GM12892 (cell line): ENCODE results near the gene PPP1R14B. TPM values are rescaled to one million over a fixed set of nuclear protein-coding genes. Genes with fewer than 3 reads are reported as not detected.

ENCODE experiments used
- DNase-seq: peaks from one replicate; pipeline ENCODE4 v3.0.0; 2011; ENCODE audit not compliant: insufficient read length
- FAIRE-seq: peaks from 2 replicates; lab custom pipeline; 2011; peaks lifted over from hg19 to GRCh38; lab: Jason Lieb, UNC
- POLR2A ChIP-seq: IDR thresholded peaks from 2 replicates; pipeline ENCODE4 v1.6.1; 2011; ENCODE audit warnings: low read depth, low read length, control low read depth
- POLR2AphosphoS5 ChIP-seq: IDR thresholded peaks from 2 replicates; pipeline ENCODE4 v1.6.1; 2011; ENCODE audit warnings: low read depth, low read length, control low read depth
- TAF1 ChIP-seq: IDR thresholded peaks from 2 replicates; pipeline ENCODE4 v1.6.1; 2011; ENCODE audit warnings: low read depth, mild to moderate bottlenecking, control low read depth, low read length, borderline replicate concordance
- polyA plus RNA-seq: library from polyadenylated mRNA; unstranded; fragments of >200 nt; gene quantifications from one replicate; pipeline ENCODE4 v1.2.1, GENCODE V29; 2012; ENCODE audit warnings: missing spikeins, inconsistent platforms; ENCODE audit not compliant: missing spikeins

PPP1R14B gene, protein sequence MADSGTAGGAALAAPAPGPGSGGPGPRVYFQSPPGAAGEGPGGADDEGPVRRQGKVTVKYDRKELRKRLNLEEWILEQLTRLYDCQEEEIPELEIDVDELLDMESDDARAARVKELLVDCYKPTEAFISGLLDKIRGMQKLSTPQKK
- polyA plus RNA-seq, result 121 TPM

GRCh38 chr11:64246871-64247728 lies at the start of gene PPP1R14B:
Gene PPP1R14B (minus strand): TSS chr11:64246943. CDS start chr11:64246673, 270 bp downstream.
- peak; percentile 91 for DNase-seq
- TF ChIP-seq TAF1, result no peak
- TF ChIP-seq POLR2AphosphoS5, result no peak
- TF ChIP-seq POLR2A, result no peak
- peak; percentile 60 for FAIRE-seq

- DNase-seq (no peak), FAIRE-seq (no peak)
- TF ChIP-seq TAF1 (no peak), POLR2AphosphoS5 (no peak)
Observed at GRCh38 chr11:64296236-64296635, 49.5 kb upstream of the PPP1R14B start.

- TF ChIP-seq POLR2A, result no peak
- no peak for TF ChIP-seq POLR2AphosphoS5
- TF ChIP-seq TAF1, result no peak
- DNase-seq (no peak), FAIRE-seq (no peak)
Observed at GRCh38 chr11:64295760-64296159, 49.0 kb upstream of the PPP1R14B start.

DNA sequence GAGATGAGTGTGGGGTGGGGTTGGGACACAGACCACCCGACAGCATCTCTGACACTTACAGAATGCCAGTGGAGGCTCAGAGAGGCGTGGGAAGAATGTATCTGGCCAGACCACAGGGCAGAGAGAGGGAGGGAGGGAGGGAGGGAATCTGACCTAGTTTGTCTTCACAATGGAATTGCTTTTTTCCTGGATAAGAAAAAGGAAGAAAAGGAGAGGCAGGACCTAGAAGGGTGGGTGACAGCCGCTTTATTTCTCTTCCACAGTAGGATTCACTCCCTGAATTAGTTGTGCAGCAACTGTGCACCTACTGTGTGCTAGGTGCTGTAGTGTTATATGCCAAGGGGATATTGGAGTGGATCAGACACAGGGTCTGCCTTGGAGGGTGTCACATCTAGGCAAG lies 48.0 kb upstream of the PPP1R14B start:
- DNase-seq (no peak), FAIRE-seq (no peak)
- TF ChIP-seq TAF1, result no peak
- no peak for TF ChIP-seq POLR2AphosphoS5
- no peak for TF ChIP-seq POLR2A

DNA sequence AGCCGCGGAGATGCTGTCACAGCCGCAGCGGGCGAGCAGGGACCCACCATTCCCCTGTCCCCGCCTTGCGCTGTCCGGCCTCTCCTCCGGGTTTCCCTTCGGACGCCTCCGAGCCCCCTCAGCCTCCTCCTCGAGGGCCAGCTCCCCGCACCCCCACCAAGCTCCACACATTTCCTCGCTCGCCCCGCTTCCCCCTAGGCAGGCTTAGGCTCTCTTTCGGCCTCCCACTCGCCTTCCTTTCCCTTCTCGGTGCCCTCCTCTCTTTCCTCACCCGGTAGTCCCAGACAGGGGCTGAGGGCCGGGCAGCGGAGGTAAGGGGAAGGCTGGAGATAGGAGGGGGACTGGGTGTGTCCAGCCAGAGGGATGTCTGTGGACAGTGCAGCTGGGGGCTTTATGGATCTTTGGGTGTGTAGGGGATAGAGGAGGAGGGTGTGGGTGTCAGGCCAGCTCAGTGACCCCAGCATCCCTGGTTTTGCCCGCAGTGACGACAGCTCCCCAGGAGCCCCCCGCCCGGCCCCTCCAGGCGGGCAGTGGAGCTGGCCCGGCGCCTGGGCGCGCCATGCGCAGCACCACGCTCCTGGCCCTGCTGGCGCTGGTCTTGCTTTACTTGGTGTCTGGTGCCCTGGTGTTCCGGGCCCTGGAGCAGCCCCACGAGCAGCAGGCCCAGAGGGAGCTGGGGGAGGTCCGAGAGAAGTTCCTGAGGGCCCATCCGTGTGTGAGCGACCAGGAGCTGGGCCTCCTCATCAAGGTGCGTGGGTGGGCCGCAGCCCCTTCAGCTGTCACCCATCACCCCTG lies 45.9 kb upstream of the PPP1R14B start:
- FAIRE-seq, result no peak
- TF ChIP-seq TAF1, result no peak
- TF ChIP-seq POLR2AphosphoS5, result no peak
- no peak for TF ChIP-seq POLR2A
- DNase-seq, result no peak

GRCh38 chr11:64291752-64292459 lies 45.2 kb upstream of the PPP1R14B start:
- TF ChIP-seq POLR2AphosphoS5, result no peak
- TF ChIP-seq POLR2A, result no peak
- no peak for TF ChIP-seq TAF1
- no peak for DNase-seq
- no peak for FAIRE-seq

DNA sequence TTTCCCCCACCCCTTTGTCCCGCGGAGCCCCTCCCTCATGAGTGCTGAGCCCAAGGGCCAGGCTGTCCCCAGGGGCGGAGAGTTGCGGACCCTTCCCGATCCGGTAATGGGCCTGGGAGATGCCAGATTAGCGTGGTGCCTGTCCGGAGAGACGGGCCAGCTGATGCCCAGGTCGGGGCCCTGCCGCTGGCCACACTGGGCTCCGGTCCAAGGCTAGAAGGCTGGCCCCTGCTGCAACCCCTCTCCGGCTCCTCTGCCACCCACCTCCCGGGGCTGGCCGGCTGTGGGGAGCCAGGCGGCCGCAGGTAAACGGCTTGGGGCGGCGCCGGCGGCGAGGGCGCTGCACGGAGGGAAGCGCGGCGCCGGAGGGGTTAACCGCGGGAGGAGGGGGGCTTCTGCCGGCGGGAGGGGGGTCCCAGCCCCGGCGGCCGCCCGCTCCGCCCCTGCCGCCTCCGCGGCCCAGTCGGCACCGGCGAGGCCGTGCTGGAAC lies 44.6 kb upstream of the PPP1R14B start, which contains the start of gene KCNK4:
KCNK4 (plus strand) TSS at position 41 of the 490 bp plus-strand sequence. CDS start 1,717 bp downstream, outside the sequence.
- no peak for FAIRE-seq

GRCh38 chr11:64290352-64291261 lies 43.9 kb upstream of the PPP1R14B start:
- DNase-seq (no peak), FAIRE-seq (no peak)
- no peak for TF ChIP-seq POLR2AphosphoS5
- TF ChIP-seq TAF1, result no peak
- TF ChIP-seq POLR2A, result no peak

More for the DNA sequence above, 44.6 kb upstream of the PPP1R14B start, which contains the start of gene KCNK4:
- no peak for DNase-seq
- TF ChIP-seq POLR2AphosphoS5 (no peak), TAF1 (no peak), POLR2A (no peak)

GRCh38 chr11:64289002-64289564 lies 42.3 kb upstream of the PPP1R14B start:
- TF ChIP-seq TAF1 (no peak), POLR2A (no peak), POLR2AphosphoS5 (no peak)
- DNase-seq (no peak), FAIRE-seq (no peak)

DNA sequence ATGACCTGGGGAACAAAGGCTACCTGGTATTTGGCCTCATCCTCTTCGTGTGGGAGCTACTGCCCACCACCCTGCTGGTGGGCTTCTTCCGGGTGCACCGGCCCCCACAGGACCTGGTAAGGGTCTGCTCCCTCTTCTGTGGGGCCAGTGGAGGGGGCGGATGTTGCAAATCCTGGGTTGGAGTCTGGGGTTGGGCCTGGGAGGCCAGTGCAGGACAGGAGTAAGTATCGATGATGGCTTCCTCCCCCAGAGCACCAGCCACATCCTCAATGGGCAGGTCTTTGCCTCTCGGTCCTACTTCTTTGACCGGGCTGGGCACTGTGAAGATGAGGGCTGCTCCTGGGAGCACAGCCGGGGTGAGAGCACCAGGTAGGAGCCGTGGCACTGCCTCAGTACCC lies 41.6 kb upstream of the PPP1R14B start:
- DNase-seq, result no peak
- no peak for FAIRE-seq
- TF ChIP-seq TAF1, result no peak
- no peak for TF ChIP-seq POLR2A
- no peak for TF ChIP-seq POLR2AphosphoS5
